CD4-positive, alpha-beta T cell treated with Interleukin-15 for 1 hour (primary cell): ENCODE measurements around the gene CLCN5.
"Not testable (repeated sequence)": the region's sequence is repeated elsewhere in the genome, so short reads cannot be mapped to it uniquely, and the experiment has no call there.

ENCODE experiments used
- DNase-seq: peaks from one replicate; pipeline ENCODE4 v3.0.0-alpha.2; 2020

The CLCN5 gene

GRCh38 chrX:49999087-49999486 is 76.7 kb downstream of the CLCN5 start:
- no peak for DNase-seq

- no peak for DNase-seq
These were observed 78.6 kb downstream of the CLCN5 start for GRCh38 chrX:50000937-50001542.

- DNase-seq: no peak
These were observed 79.8 kb downstream of the CLCN5 start for GRCh38 chrX:50002067-50002714.

GRCh38 chrX:50003467-50003866 is 81.1 kb downstream of the CLCN5 start:
- DNase-seq: no peak

- DNase-seq: no peak
These were observed 81.5 kb downstream of the CLCN5 start for GRCh38 chrX:50003927-50004326.

GRCh38 chrX:50025591-50025990 is 103.2 kb downstream of the CLCN5 start:
- DNase-seq: not testable (repeated sequence)

- DNase-seq: no peak
These were observed 112.7 kb downstream of the CLCN5 start for GRCh38 chrX:50035126-50035525.

GRCh38 chrX:50036426-50036825 is 114.0 kb downstream of the CLCN5 start:
- DNase-seq: no peak

- DNase-seq: no peak
These were observed 123.4 kb downstream of the CLCN5 start for GRCh38 chrX:50045823-50046222.

GRCh38 chrX:50049228-50049627 is 126.8 kb downstream of the CLCN5 start:
- DNase-seq: no peak

GRCh38 chrX:50054147-50054546 is 131.8 kb downstream of the CLCN5 start:
- DNase-seq: no peak

- no peak for DNase-seq
These were observed 144.0 kb downstream of the CLCN5 start for GRCh38 chrX:50066318-50066937.

GRCh38 chrX:50067435-50068284 is 145.3 kb downstream of the CLCN5 start:
- DNase-seq: no peak

GRCh38 chrX:50068285-50068563 is 145.8 kb downstream of the CLCN5 start:
- DNase-seq: no peak

GRCh38 chrX:50068893-50069292 is 146.5 kb downstream of the CLCN5 start:
- no peak for DNase-seq

- DNase-seq: no peak
These were observed 149.1 kb downstream of the CLCN5 start for GRCh38 chrX:50071494-50071893.

GRCh38 chrX:50072110-50072509 is 149.7 kb downstream of the CLCN5 start:
- no peak for DNase-seq

- DNase-seq: no peak
These were observed 151.2 kb downstream of the CLCN5 start for GRCh38 chrX:50073601-50074000.

- no peak for DNase-seq
These were observed 153.4 kb downstream of the CLCN5 start for GRCh38 chrX:50075630-50076339.

- no peak for DNase-seq
These were observed 159.0 kb downstream of the CLCN5 start for GRCh38 chrX:50081282-50081889.

GRCh38 chrX:50082741-50083140 is 160.3 kb downstream of the CLCN5 start:
- DNase-seq: no peak

GRCh38 chrX:50088645-50089044 is 166.2 kb downstream of the CLCN5 start:
- DNase-seq: no peak

- no peak for DNase-seq
These were observed 171.2 kb downstream of the CLCN5 start for GRCh38 chrX:50093625-50094024.
